NCI-H345 treated with DMSO at 0.1 percent for 48 hours (cell line): ENCODE data around the gene ARHGAP20.

Source experiments
- DNase-seq: peaks from one replicate; lab custom pipeline; 2025; ENCODE audit not compliant: unreplicated experiment; lab: John Stamatoyannopoulos, UW

ARHGAP20 gene

GRCh38 chr11:110530900-110531741, 181.1 kb downstream of the ARHGAP20 start:
- no peak for DNase-seq

- DNase-seq, result no peak
These were observed 183.2 kb downstream of the ARHGAP20 start for GRCh38 chr11:110529043-110529442.

GRCh38 chr11:110527146-110527545, 185.1 kb downstream of the ARHGAP20 start:
- DNase-seq, result no peak
